Stimulated activated CD4-positive, alpha-beta T cell treated with anti-CD3 and anti-CD28 coated beads, Interleukin-4, amount 100 ng/mL, for 1 hour (primary cell): ENCODE measurements around the gene UCMA.

Experiments
- DNase-seq: peaks from one replicate; pipeline ENCODE4 v3.0.0-alpha.2; 2020

Gene UCMA

GRCh38 chr10:13231808-13232207 lies 2.4 kb downstream of the UCMA start:
- no peak for DNase-seq

DNA sequence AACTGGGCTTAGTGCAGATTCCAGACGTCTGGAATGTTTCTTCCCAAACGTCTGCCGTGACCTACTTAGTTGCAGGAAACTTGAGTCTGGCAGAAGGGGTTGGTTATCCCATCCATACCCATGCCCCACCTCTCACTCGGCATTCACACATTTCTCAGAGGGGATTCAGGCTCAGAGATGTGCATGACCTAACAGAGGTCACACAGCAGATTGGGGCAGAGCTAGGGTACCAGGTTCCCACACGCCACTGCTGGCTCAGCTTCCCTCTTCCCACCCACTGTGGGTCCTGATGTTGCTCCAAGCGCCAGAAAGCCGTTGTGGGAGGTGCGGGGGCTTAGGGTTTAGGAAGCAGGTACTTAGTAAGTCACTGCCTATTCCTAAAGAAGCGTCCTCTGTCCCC lies 3.0 kb downstream of the UCMA start:
- DNase-seq, result no peak

DNA sequence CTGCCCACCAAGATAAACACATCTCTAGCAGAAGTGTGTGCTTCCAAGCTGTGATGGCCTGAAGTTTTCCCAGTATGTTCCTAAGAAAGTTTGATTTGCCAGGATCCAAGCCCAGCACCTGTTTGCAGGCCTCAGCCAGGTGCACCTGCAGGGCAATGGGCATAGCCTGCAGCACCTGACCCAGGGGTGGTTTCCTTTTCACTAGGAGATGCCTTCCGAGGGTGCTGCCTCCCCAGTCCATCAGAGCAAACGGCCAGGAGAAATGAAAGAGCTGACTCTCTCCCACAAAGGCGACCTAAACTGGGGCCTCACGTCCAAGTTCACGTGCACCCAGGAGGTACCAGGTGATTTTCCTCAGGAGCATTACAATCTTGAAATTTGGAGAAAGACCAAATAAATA lies 7.1 kb downstream of the UCMA start:
- no peak for DNase-seq

GRCh38 chr10:13225601-13226000 lies 8.6 kb downstream of the UCMA start:
- DNase-seq, result no peak

DNA sequence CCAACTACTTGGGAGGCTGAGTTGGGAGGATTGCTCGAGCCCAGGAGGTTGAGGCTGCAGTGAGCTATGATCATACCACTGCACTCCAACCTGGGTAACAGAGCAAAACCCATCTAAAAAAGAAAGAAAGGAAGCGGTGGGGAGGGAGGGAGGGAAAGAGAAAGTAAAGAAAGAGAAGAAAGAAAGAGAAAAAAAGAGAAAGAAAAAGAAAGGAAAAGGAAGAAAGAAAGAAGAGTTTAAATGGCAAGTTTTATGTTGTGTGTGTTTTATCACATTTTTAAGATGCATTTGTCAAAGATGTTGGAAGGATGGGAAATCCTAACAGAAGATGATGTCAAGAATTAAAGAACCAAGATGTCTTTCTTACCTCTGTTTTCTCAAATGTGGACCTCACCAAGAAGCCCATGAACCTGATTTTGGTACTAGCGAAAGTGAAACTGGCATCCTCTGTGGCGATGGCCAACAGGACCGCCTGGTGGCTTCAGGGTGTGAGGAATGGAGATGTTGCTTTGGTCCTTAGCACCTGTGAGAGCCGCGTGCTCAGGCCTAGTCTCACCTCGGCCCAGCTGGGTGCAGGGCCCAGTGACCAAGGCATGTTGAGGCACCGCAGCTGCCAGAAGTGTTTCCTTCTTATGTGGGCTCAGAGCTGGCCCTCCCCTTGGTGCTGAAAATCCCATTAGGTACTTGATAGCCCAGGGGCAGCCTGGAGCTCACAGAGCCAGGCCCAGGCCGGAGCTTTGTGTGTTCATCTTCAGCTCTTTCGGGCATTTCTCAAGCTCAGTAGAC lies 9.8 kb downstream of the UCMA start:
- DNase-seq, result no peak

GRCh38 chr10:13223241-13223640 lies 10.9 kb downstream of the UCMA start:
- no peak for DNase-seq

DNA sequence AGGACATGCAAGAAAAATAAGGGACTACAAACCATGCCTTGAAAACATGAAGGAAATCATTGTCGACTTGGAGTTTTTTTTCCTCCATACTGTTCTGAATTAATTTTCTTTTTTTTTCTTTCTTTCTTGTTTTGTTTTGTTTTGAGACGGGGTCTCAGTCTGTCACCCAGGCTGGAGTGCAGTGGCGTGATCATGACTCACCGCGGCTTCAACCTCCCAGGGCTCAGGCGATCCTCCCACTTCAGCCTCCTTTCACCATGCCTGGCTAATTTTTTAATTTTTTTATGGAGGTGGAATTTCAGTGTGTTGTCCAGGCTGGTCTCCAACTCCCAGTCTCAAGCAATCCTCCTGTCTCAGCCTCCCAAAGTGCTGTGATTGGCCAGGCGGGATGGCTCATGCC lies 11.6 kb downstream of the UCMA start:
- DNase-seq, result no peak

DNA sequence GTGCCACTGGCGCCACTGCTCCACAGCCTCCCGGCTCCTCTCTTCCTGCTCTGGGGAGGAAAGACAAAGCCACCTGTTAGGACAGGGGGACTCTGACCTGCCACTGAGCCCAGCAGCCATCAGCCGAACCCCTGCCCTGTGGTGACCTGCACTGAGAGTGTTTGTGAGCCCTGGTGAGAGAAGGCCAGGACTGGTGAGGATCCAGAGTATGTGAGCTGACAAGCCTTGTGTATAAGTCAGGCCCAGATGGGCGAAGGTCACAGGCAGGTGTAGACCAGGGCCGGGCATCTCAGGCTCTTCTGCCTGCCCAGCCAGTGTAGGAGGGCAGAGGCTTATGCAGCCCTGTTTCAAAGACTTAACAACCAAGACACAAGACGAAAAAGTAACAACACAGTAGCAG lies 12.0 kb downstream of the UCMA start:
- DNase-seq, result no peak

GRCh38 chr10:13221572-13221971 lies 12.6 kb downstream of the UCMA start:
- DNase-seq, result no peak

GRCh38 chr10:13219685-13220670 lies 14.2 kb downstream of the UCMA start:
- no peak for DNase-seq

- no peak for DNase-seq
Observed at GRCh38 chr10:13218878-13219277, 15.3 kb downstream of the UCMA start.

DNA sequence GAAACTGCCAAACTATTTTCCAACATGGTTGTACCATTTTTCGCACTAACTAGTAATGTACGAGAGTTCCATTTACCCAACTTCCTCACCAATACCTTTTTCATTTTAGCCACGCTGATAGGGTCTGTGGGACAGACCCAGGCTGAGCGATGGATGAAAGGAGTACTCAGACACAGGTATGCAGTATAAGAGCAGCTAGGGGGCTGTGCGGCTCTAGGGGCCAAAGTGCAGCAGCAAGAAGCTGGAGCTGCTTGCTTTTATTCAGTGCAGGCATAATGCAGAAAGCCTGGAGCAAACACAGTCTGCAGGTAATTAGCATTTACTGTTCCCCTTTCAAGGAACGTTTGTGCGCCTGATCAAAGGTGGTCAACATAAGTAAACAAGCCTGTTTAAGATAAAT lies 21.0 kb downstream of the UCMA start:
- DNase-seq, result no peak

DNA sequence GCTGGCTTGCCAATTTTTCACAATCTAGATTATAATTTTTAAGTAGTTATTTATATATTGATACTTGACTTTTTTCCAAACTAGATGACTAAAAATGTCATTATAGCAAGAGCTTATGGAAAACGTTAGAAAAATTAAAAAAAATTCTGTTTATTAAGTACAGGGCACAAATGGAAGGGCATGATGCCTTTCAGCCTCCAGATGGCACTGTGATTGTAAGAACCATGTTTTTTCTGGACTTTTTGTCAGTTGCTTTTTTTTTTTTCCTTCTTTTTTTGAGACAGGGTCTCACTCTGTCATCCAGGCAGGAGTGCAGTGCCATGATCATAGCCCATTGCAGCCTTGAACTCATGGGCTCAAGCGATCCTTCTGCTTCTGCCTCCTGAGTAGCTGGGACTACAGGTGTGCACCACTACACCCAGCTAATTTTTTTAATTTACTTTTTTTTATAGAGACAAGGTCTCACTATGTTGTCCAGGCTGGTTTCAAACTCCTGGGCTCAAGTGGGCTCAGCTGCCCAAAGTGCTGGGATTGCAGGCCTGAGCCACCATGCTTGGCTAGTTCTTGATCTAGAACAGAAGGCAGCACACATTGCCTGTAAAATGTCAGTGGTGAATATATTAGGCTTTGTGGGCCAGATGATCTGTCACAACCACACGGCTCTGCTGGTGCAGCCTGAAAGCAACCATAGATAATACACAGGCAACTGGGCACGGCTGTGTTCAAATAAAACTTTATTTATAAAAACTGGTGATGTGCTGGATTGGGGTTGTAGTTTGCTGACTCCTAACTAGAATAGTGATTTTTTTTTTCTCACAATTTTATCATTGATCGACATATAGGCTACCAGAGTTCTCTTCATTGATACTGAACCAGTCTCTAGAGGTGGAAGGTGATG lies 27.4 kb downstream of the UCMA start:
- no peak for DNase-seq

- no peak for DNase-seq
Observed at GRCh38 chr10:13206091-13206490, 28.1 kb downstream of the UCMA start.

DNA sequence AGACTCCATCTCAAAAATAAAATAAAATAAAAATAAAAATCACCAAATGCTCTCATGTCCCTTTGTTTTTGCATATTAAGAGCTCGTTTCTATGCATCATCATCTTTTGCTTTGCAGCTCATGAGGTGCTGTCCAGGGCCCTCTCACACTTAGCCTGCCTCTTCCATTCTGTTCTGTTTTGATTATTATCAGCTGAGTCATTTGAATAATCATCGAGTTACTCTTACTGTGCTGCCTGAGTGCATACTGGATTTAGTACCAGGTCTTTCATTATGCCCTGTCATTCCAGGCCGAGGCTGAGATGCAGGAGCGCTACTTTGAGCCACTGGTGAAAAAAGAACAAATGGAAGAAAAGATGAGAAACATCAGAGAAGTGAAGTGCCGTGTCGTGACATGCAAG lies 33.0 kb downstream of the UCMA start:
- no peak for DNase-seq

- DNase-seq, result no peak
Observed at GRCh38 chr10:13195016-13195415, 39.2 kb downstream of the UCMA start.

- DNase-seq, result no peak
Observed at GRCh38 chr10:13193637-13194036, 40.5 kb downstream of the UCMA start.

DNA sequence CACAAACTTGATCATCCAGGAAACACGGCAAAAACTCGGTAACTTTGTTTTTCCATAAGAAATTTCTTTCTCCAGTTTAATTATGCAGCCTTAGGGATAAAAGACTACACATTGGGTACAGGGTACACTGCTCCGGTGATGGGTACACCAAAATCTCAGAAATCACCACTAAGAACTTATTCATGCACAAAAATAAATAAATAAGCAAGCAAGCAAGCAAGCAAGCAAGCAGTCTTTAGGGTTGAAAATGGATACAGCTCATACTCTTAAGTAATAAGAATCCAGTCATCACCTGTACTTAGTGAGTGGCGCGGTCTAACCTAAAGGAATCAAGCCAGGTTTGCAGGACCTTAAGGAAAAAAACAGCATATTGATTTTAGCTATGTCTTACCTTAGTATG lies 42.8 kb downstream of the UCMA start:
- no peak for DNase-seq

DNA sequence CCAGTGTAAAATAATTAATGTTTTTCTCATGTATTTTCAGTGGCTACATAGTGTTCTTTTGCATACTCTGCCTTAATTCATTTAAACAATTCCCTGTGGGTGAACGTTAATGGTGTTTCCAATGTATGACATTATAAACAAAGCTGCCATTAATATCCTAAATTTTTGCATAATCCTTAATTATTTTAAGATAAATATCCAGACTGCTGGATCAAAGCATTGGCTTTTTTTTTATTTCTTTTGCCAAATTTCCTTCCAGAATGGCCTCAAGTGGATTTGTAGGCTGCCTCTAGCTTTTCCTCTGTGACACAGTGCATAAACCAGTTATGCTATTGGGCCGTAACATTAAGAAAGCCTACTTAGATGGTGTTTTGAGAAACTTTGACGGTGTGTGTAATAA lies 43.4 kb downstream of the UCMA start:
- no peak for DNase-seq

- DNase-seq, result no peak
Observed at GRCh38 chr10:13189961-13190360, 44.2 kb downstream of the UCMA start.

- no peak for DNase-seq
Observed at GRCh38 chr10:13188593-13188992, 45.6 kb downstream of the UCMA start.

DNA sequence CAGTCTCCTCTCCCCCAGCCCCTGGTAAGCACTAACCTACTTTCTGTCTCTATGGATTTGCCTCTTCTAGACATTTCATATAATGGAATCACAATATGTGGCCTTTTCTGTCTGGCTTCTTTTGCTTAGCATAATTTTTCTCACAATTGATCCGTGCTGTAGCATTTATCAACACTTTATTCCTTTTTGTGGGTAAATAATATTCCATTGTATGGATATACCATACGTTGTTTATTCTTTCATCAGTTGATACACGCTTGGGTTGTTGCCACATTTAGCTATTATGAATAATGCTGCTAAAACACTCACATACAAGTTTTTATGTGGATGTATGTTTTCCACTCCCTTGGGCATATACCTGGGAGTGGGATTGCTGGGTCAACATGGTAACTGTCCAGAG lies 47.0 kb downstream of the UCMA start:
- DNase-seq, result no peak
